GM12891 (cell line): ENCODE results near the gene DNM3.

ENCODE experiments used
- POLR2A ChIP-seq: IDR thresholded peaks from 2 replicates; pipeline ENCODE4 v1.6.1; 2011; ENCODE audit warnings: low read depth, low read length, control low read depth
- POLR2AphosphoS5 ChIP-seq: IDR thresholded peaks from 2 replicates; pipeline ENCODE4 v1.6.1; 2011; ENCODE audit warnings: low read depth, low read length, control low read depth

GRCh38 chr1:172308142-172308541 is 466.8 kb downstream of the DNM3 start:
- TF ChIP-seq POLR2AphosphoS5, result no peak
- TF ChIP-seq POLR2A, result no peak
